H9 (cell line): ENCODE data around the gene LILRA5. TPM values are rescaled to one million over a fixed set of nuclear protein-coding genes. Genes with fewer than 3 reads are reported as not detected.

Source experiments
- DNase-seq: peaks from one replicate; pipeline ENCODE4 v3.0.0-alpha.2; 2017
- H2AFZ ChIP-seq: one replicate; pipeline ENCODE4 v1.6.1; 2013; ENCODE audit warnings: mild to moderate bottlenecking, low read length, control low read depth, moderate library complexity
- H2AK5ac ChIP-seq: 2 replicates; pipeline ENCODE4 v1.6.1; 2013; ENCODE audit warnings: low read length, control low read depth, mixed read lengths; ENCODE audit not compliant: insufficient read length
- H2BK120ac ChIP-seq: one replicate; pipeline ENCODE4 v1.6.1; 2013; ENCODE audit warnings: low read depth, mild to moderate bottlenecking, low read length, control low read depth, inconsistent platforms; ENCODE audit not compliant: poor library complexity, severe bottlenecking
- H2BK12ac ChIP-seq: 2 replicates; pipeline ENCODE4 v1.6.1; 2013; ENCODE audit warnings: low read length, control low read depth, mixed read lengths, low read depth; ENCODE audit not compliant: insufficient read length
- H2BK15ac ChIP-seq: 2 replicates; pipeline ENCODE4 v1.6.1; 2013; ENCODE audit warnings: low read depth, low read length, control low read depth
- H2BK20ac ChIP-seq: one replicate; pipeline ENCODE4 v1.6.1; 2013; ENCODE audit warnings: low read depth, mild to moderate bottlenecking, low read length, control low read depth, inconsistent platforms; ENCODE audit not compliant: poor library complexity, severe bottlenecking
- H2BK5ac ChIP-seq: 2 replicates; pipeline ENCODE4 v1.6.1; 2013; ENCODE audit warnings: low read length, control low read depth, mixed read lengths; ENCODE audit not compliant: insufficient read length
- H3K14ac ChIP-seq: 2 replicates; pipeline ENCODE4 v1.6.1; 2013; ENCODE audit warnings: low read length, control low read depth; ENCODE audit not compliant: insufficient read depth
- H3K18ac ChIP-seq: 2 replicates; pipeline ENCODE4 v1.6.1; 2013; ENCODE audit warnings: low read depth, mild to moderate bottlenecking, mixed read lengths, low read length, control low read depth; ENCODE audit not compliant: insufficient read length
- H3K23ac ChIP-seq: 2 replicates; pipeline ENCODE4 v1.6.1; 2013; ENCODE audit warnings: low read length, control low read depth, mixed read lengths, low read depth; ENCODE audit not compliant: insufficient read length
- H3K23me2 ChIP-seq: 2 replicates; pipeline ENCODE4 v1.6.1; 2013; ENCODE audit warnings: low read depth, mild to moderate bottlenecking, mixed read lengths, low read length, control low read depth; ENCODE audit not compliant: insufficient read length, poor library complexity, severe bottlenecking
- H3K27ac ChIP-seq: 2 replicates; pipeline ENCODE4 v1.5.1; 2013; ENCODE audit warnings: low read length, control low read depth, mixed read lengths, low read depth; ENCODE audit not compliant: insufficient read length
- H3K27me3 ChIP-seq: 2 replicates; pipeline ENCODE4 v1.6.1; 2013; ENCODE audit warnings: low read length, control low read depth, inconsistent platforms; ENCODE audit not compliant: insufficient read depth
- H3K4ac ChIP-seq: 2 replicates; pipeline ENCODE4 v1.6.1; 2013; ENCODE audit warnings: low read depth, mild to moderate bottlenecking, control low read depth, inconsistent platforms, low read length, moderate library complexity
- H3K4me1 ChIP-seq: 2 replicates; pipeline ENCODE4 v1.6.1; 2013; ENCODE audit warnings: low read length, control low read depth, inconsistent platforms; ENCODE audit not compliant: insufficient read depth
- H3K4me2 ChIP-seq: 2 replicates; pipeline ENCODE4 v1.6.1; 2013; ENCODE audit warnings: low read length, control low read depth, mixed read lengths; ENCODE audit not compliant: insufficient read length, insufficient read depth
- H3K56ac ChIP-seq: 2 replicates; pipeline ENCODE4 v1.6.1; 2013; ENCODE audit warnings: low read depth, mild to moderate bottlenecking, mixed read lengths, low read length, control low read depth; ENCODE audit not compliant: insufficient read length
- H3K79me1 ChIP-seq: 2 replicates; pipeline ENCODE4 v1.6.1; 2013; ENCODE audit warnings: low read depth, mild to moderate bottlenecking, moderate library complexity, low read length, control low read depth, inconsistent platforms; ENCODE audit not compliant: insufficient read depth, poor library complexity, severe bottlenecking
- H3K79me2 ChIP-seq: 2 replicates; pipeline ENCODE4 v1.6.1; 2013; ENCODE audit warnings: low read length, control low read depth, inconsistent platforms; ENCODE audit not compliant: insufficient read depth
- H3K9ac ChIP-seq: 2 replicates; pipeline ENCODE4 v1.6.1; 2013; ENCODE audit warnings: low read length, control low read depth, mixed read lengths; ENCODE audit not compliant: insufficient read length; ENCODE audit errors: extremely low read depth
- H3K9me3 ChIP-seq: one replicate; pipeline ENCODE4 v1.6.1; 2013; ENCODE audit warnings: low read depth, low read length, inconsistent platforms; ENCODE audit not compliant: control insufficient read depth
- H3T11ph ChIP-seq: one replicate; pipeline ENCODE4 v1.6.1; 2013; ENCODE audit warnings: mild to moderate bottlenecking, low read length, control low read depth, inconsistent platforms
- H4K20me1 ChIP-seq: one replicate; pipeline ENCODE4 v1.6.1; 2013; ENCODE audit not compliant: control insufficient read depth, insufficient read length, insufficient read depth
- H4K5ac ChIP-seq: 2 replicates; pipeline ENCODE4 v1.6.1; 2013; ENCODE audit warnings: low read depth, mild to moderate bottlenecking, mixed read lengths, low read length, control low read depth; ENCODE audit not compliant: insufficient read length
- H4K8ac ChIP-seq: replicated peaks from 2 replicates; pipeline ENCODE4 v1.6.1; 2013; ENCODE audit warnings: low read length, control low read depth, mixed read lengths, low read depth; ENCODE audit not compliant: insufficient read length
- H4K91ac ChIP-seq: 2 replicates; pipeline ENCODE4 v1.6.1; 2013; ENCODE audit warnings: low read depth, mild to moderate bottlenecking, moderate library complexity, mixed read lengths, low read length, control low read depth; ENCODE audit not compliant: insufficient read length
- H3K27ac Mint-ChIP-seq, 3 experiments: 2 replicates in 2 of 3; 3 replicates in 1 of 3; pipeline ENCODE4 v1.8.0; 2020 to 2021; ENCODE audit warnings: mixed read lengths in 3 of 3, mild to moderate bottlenecking in 1 of 3, moderate library complexity in 1 of 3
- H3K27me3 Mint-ChIP-seq: 2 replicates; pipeline ENCODE4 v1.8.0; 2021; ENCODE audit warnings: low read depth, mild to moderate bottlenecking, moderate library complexity, mixed read lengths
- H3K36me3 Mint-ChIP-seq, 3 experiments: 2 replicates in 2 of 3; 3 replicates in 1 of 3; pipeline ENCODE4 v1.8.0; 2020 to 2021; ENCODE audit warnings: low read depth in 3 of 3, mixed read lengths in 3 of 3; ENCODE audit not compliant: insufficient read depth in 1 of 3
- H3K4me1 Mint-ChIP-seq, 2 experiments: 2 replicates each; pipeline ENCODE4 v1.8.0; 2020; ENCODE audit warnings: mixed read lengths in 2 of 2
- H3K4me3 Mint-ChIP-seq, 2 experiments: 2 replicates in 1 of 2; 3 replicates in 1 of 2; pipeline ENCODE4 v1.8.0; 2020 to 2021; ENCODE audit warnings: mild to moderate bottlenecking in 2 of 2, mixed read lengths in 2 of 2, moderate library complexity in 1 of 2
- H3K9me3 Mint-ChIP-seq, 2 experiments: 2 replicates in 1 of 2; 3 replicates in 1 of 2; pipeline ENCODE4 v1.8.0; 2020; ENCODE audit warnings: mild to moderate bottlenecking in 2 of 2, mixed read lengths in 2 of 2, moderate library complexity in 1 of 2
- CTCF ChIP-seq: fragments of 200-600 bp; sonication (generic); conservative IDR thresholded peaks from 3 replicates; pipeline ENCODE4 v1.8.0; 2021; ENCODE audit warnings: antibody characterized with exemption, mild to moderate bottlenecking
- WGBS: extraction: QIAGEN DNeasy Blood & Tissue Kit; methylation state at CpG from one replicate; pipeline ENCODE4 v1.1.7; 2013; ENCODE audit warnings: missing lambda C conversion rate, low lambda C conversion rate, mixed read lengths; ENCODE audit not compliant: insufficient read length; ENCODE audit errors: extremely low coverage; 5-methylcytosine and 5-hydroxymethylcytosine counted together
- total RNA-seq: library from RNA; stranded (reverse); gene quantifications from 2 replicates; pipeline ENCODE4 v1.2.1, GENCODE V29; 2021

Gene LILRA5
- total RNA-seq, 1 experiment from 2014 or later, result not detected

- Histone ChIP-seq H2BK15ac (no peak overlapping the region), H2BK12ac (no peak overlapping the region), H2BK120ac (no peak overlapping the region), H3K14ac (no peak overlapping the region; the same call in 1 of the 2 replicates), H3K4me1 (no peaks in the 10 kb centered on the region), H3K56ac (no peak overlapping the region), H2BK5ac (no peak overlapping the region), H3K79me2 (no peaks in the 10 kb centered on the region), H4K20me1 (no peaks in the 10 kb centered on the region), H3K18ac (no peak overlapping the region), H3K79me1 (no peaks in the 10 kb centered on the region), H2AK5ac (no peak overlapping the region), H3K27me3 (no peaks in the 10 kb centered on the region), H4K5ac (no peak overlapping the region), H3K9me3 (no peaks in the 10 kb centered on the region), H3K4ac (no peak overlapping the region), H4K8ac (no peak overlapping the region), H3K4me2 (no peak overlapping the region), H3T11ph (no peak overlapping the region), H4K91ac (no peak overlapping the region), H3K9ac (no peak overlapping the region), H3K27ac (no peak overlapping the region), H3K23me2 (no peaks in the 10 kb centered on the region), H2AFZ (no peak overlapping the region), H2BK20ac (no peak overlapping the region), H3K23ac (no peak overlapping the region)
- H3K27ac Mint-ChIP-seq, result peak overlapping the region in 1 of 3 experiments; percentile 48; a peak in 1 of 7 replicates
- H3K4me1 Mint-ChIP-seq, result peaks cover 3 to 9% of the 10 kb centered on the region in 2 experiments; a peak in 2 of 4 replicates
- no peaks in the 10 kb centered on the region for H3K36me3 Mint-ChIP-seq
- no peak overlapping the region for H3K4me3 Mint-ChIP-seq
- DNase-seq, result no peak
- H3K27me3 Mint-ChIP-seq, result peaks cover 44% of the 10 kb centered on the region
- no CpG with 5 or more reads among the region's 11 CpGs for WGBS
- H3K9me3 Mint-ChIP-seq, result peaks cover 0 to 29% of the 10 kb centered on the region in 2 experiments; a peak in 3 of 5 replicates
- TF ChIP-seq CTCF, result no peak
Observed at GRCh38 chr19:54262066-54262465, 50.9 kb downstream of the LILRA5 start.
